Neuron (in vitro differentiated cells): ENCODE results near the gene NXPH1.

Source experiments
- H2AFZ ChIP-seq: one replicate; pipeline ENCODE4 v1.6.1; 2013; ENCODE audit warnings: low read depth, mild to moderate bottlenecking, inconsistent platforms, low read length, moderate library complexity
- H3K27me3 ChIP-seq: one replicate; pipeline ENCODE4 v1.6.1; 2013; ENCODE audit warnings: low read length; ENCODE audit not compliant: insufficient read depth
- H3K36me3 ChIP-seq: one replicate; pipeline ENCODE4 v1.6.1; 2013; ENCODE audit warnings: low read length; ENCODE audit not compliant: insufficient read depth
- H3K4me1 ChIP-seq: one replicate; pipeline ENCODE4 v1.6.1; 2013; ENCODE audit warnings: low read length; ENCODE audit not compliant: insufficient read depth
- H3K4me3 ChIP-seq: 2 replicates; pipeline ENCODE4 v1.5.1; 2013; ENCODE audit warnings: mild to moderate bottlenecking, low read length, moderate library complexity
- H3K9me3 ChIP-seq: one replicate; pipeline ENCODE4 v1.6.1; 2013; ENCODE audit warnings: low read length

Gene NXPH1

GRCh38 chr7:8549046-8549445 is 115.6 kb downstream of the NXPH1 start:
- H3K36me3 ChIP-seq, result no peaks in the 10 kb centered on the region
- H3K9me3 ChIP-seq, result no peaks in the 10 kb centered on the region
- H3K27me3 ChIP-seq, result no peaks in the 10 kb centered on the region
- H3K4me3 ChIP-seq, result no peak overlapping the region
- no peak overlapping the region for H2AFZ ChIP-seq
- H3K4me1 ChIP-seq, result no peaks in the 10 kb centered on the region

- no peak overlapping the region for H3K4me3 ChIP-seq
- no peak overlapping the region for H2AFZ ChIP-seq
- no peaks in the 10 kb centered on the region for H3K27me3 ChIP-seq
- H3K9me3 ChIP-seq, result no peaks in the 10 kb centered on the region
- no peaks in the 10 kb centered on the region for H3K4me1 ChIP-seq
- no peaks in the 10 kb centered on the region for H3K36me3 ChIP-seq
Observed at GRCh38 chr7:8560501-8560900, 127.1 kb downstream of the NXPH1 start.

- Histone ChIP-seq H2AFZ (no peak overlapping the region), H3K36me3 (no peaks in the 10 kb centered on the region), H3K27me3 (no peaks in the 10 kb centered on the region), H3K4me1 (no peaks in the 10 kb centered on the region), H3K4me3 (no peak overlapping the region), H3K9me3 (no peaks in the 10 kb centered on the region)
Observed at GRCh38 chr7:8561449-8561848, 128.0 kb downstream of the NXPH1 start.

- no peaks in the 10 kb centered on the region for H3K27me3 ChIP-seq
- no peak overlapping the region for H3K4me3 ChIP-seq
- H3K36me3 ChIP-seq, result no peaks in the 10 kb centered on the region
- H3K9me3 ChIP-seq, result no peaks in the 10 kb centered on the region
- H3K4me1 ChIP-seq, result no peaks in the 10 kb centered on the region
- no peak overlapping the region for H2AFZ ChIP-seq
Observed at GRCh38 chr7:8564281-8564680, 130.9 kb downstream of the NXPH1 start.

GRCh38 chr7:8566016-8566415 is 132.6 kb downstream of the NXPH1 start:
- Histone ChIP-seq H2AFZ (no peak overlapping the region), H3K9me3 (no peaks in the 10 kb centered on the region), H3K36me3 (no peaks in the 10 kb centered on the region), H3K27me3 (no peaks in the 10 kb centered on the region), H3K4me1 (no peaks in the 10 kb centered on the region), H3K4me3 (no peak overlapping the region)

GRCh38 chr7:8567626-8568025 is 134.2 kb downstream of the NXPH1 start:
- no peak overlapping the region for H2AFZ ChIP-seq
- no peaks in the 10 kb centered on the region for H3K36me3 ChIP-seq
- no peak overlapping the region for H3K4me3 ChIP-seq
- no peaks in the 10 kb centered on the region for H3K9me3 ChIP-seq
- H3K27me3 ChIP-seq, result no peaks in the 10 kb centered on the region
- no peaks in the 10 kb centered on the region for H3K4me1 ChIP-seq

- Histone ChIP-seq H3K4me3 (no peak overlapping the region), H3K27me3 (no peaks in the 10 kb centered on the region), H3K9me3 (no peaks in the 10 kb centered on the region), H3K36me3 (no peaks in the 10 kb centered on the region), H2AFZ (no peak overlapping the region), H3K4me1 (no peaks in the 10 kb centered on the region)
Observed at GRCh38 chr7:8579661-8580194, 146.3 kb downstream of the NXPH1 start.

- Histone ChIP-seq H3K4me3 (no peak overlapping the region), H3K9me3 (no peaks in the 10 kb centered on the region), H3K36me3 (no peaks in the 10 kb centered on the region), H2AFZ (no peak overlapping the region), H3K4me1 (no peaks in the 10 kb centered on the region), H3K27me3 (no peaks in the 10 kb centered on the region)
Observed at GRCh38 chr7:8581842-8582241, 148.4 kb downstream of the NXPH1 start.

GRCh38 chr7:8582728-8583127 is 149.3 kb downstream of the NXPH1 start:
- Histone ChIP-seq H3K27me3 (no peaks in the 10 kb centered on the region), H2AFZ (no peak overlapping the region), H3K9me3 (no peaks in the 10 kb centered on the region), H3K4me1 (no peaks in the 10 kb centered on the region), H3K4me3 (no peak overlapping the region), H3K36me3 (no peaks in the 10 kb centered on the region)

- no peak overlapping the region for H3K4me3 ChIP-seq
- no peaks in the 10 kb centered on the region for H3K36me3 ChIP-seq
- H3K4me1 ChIP-seq, result no peaks in the 10 kb centered on the region
- H3K27me3 ChIP-seq, result no peaks in the 10 kb centered on the region
- no peak overlapping the region for H2AFZ ChIP-seq
- no peaks in the 10 kb centered on the region for H3K9me3 ChIP-seq
Observed at GRCh38 chr7:8585591-8585990, 152.2 kb downstream of the NXPH1 start.

GRCh38 chr7:8590225-8590624 is 156.8 kb downstream of the NXPH1 start:
- Histone ChIP-seq H3K9me3 (no peaks in the 10 kb centered on the region), H2AFZ (no peak overlapping the region), H3K27me3 (no peaks in the 10 kb centered on the region), H3K36me3 (no peaks in the 10 kb centered on the region), H3K4me1 (no peaks in the 10 kb centered on the region), H3K4me3 (no peak overlapping the region)

- Histone ChIP-seq H3K4me1 (no peaks in the 10 kb centered on the region), H3K4me3 (no peak overlapping the region), H3K27me3 (no peaks in the 10 kb centered on the region), H2AFZ (no peak overlapping the region), H3K9me3 (no peaks in the 10 kb centered on the region), H3K36me3 (no peaks in the 10 kb centered on the region)
Observed at GRCh38 chr7:8590791-8591190, 157.4 kb downstream of the NXPH1 start.

GRCh38 chr7:8591289-8591688 is 157.9 kb downstream of the NXPH1 start:
- no peak overlapping the region for H2AFZ ChIP-seq
- no peak overlapping the region for H3K4me3 ChIP-seq
- no peaks in the 10 kb centered on the region for H3K4me1 ChIP-seq
- H3K36me3 ChIP-seq, result no peaks in the 10 kb centered on the region
- no peaks in the 10 kb centered on the region for H3K9me3 ChIP-seq
- H3K27me3 ChIP-seq, result no peaks in the 10 kb centered on the region

GRCh38 chr7:8592167-8592566 is 158.8 kb downstream of the NXPH1 start:
- H3K4me3 ChIP-seq, result no peak overlapping the region
- H3K36me3 ChIP-seq, result no peaks in the 10 kb centered on the region
- no peaks in the 10 kb centered on the region for H3K27me3 ChIP-seq
- no peak overlapping the region for H2AFZ ChIP-seq
- H3K9me3 ChIP-seq, result no peaks in the 10 kb centered on the region
- no peaks in the 10 kb centered on the region for H3K4me1 ChIP-seq
